ENCODE measurements around the gene PCED1A.

The PCED1A gene

GRCh38 chr20:2806351-2806701 is 34.1 kb downstream of the PCED1A start:
- Histone ChIP-seq H3K4me1 (ENCODE audit: control insufficient read depth in 2 of 2, insufficient read depth in 2 of 2, low read length in 2 of 2) (peaks cover 0 to 3% of the 10 kb centered on the region in 2 donors), H3K27ac (ENCODE audit: low read depth in 2 of 2, low read length in 2 of 2) (no peak overlapping the region), H3K36me3 (ENCODE audit: control insufficient read depth in 2 of 2, insufficient read depth in 2 of 2, low read length in 2 of 2) (no peaks in the 10 kb centered on the region), H3K9ac (ENCODE audit: low read depth in 1 of 2, low read length in 2 of 2) (no peak overlapping the region), H3K9me3 (ENCODE audit: control insufficient read depth in 2 of 2, low read length in 2 of 2) (no peaks in the 10 kb centered on the region), H3K27me3 (ENCODE audit: control insufficient read depth in 2 of 2, insufficient read depth in 2 of 2, low read length in 2 of 2) (peaks cover 10 to 14% of the 10 kb centered on the region in 2 donors), H3K4me3 (ENCODE audit: low read length in 2 of 2) (no peak overlapping the region)

DNA sequence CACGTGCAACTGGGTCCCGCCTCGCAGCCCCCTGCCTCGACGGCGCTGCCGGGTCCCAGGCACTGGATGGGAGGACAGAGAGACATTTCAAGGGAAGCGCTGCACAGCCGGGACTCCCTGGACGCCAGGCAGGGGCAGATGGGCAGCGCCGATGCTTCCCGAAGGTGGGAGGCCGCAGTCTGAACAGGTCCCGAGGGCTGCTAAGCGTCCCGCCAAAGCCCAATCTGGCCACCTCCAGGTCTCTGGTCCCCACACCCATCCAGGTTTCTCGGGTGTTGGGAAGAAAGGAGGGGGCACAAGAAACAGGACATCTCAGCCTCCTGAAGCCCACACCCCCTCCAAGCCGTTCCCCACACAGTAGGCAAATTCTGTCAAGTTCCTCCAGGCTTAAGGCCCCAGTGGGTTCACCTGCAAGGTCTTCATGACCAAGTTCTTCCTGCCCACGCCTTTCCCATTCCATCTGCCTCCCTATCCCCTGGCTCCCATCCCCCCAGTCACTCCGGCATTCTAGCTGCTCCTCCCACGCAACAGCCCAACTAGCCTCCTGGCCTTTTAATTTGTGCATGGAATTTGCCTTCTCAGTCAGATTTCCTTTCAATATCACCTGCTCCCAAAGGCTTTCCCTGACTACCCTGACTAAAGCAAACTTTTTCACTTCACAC is 34.6 kb downstream of the PCED1A start:
- no peak overlapping the region for H3K27ac ChIP-seq (ENCODE audit: low read depth in 2 of 2, low read length in 2 of 2)
- no peak overlapping the region for H3K4me3 ChIP-seq (ENCODE audit: low read length in 2 of 2)
- peaks cover 0 to 3% of the 10 kb centered on the region in 2 donors for H3K4me1 ChIP-seq (ENCODE audit: control insufficient read depth in 2 of 2, insufficient read depth in 2 of 2, low read length in 2 of 2)
- H3K9ac ChIP-seq (ENCODE audit: low read depth in 1 of 2, low read length in 2 of 2) = no peak overlapping the region
- peaks cover 15 to 17% of the 10 kb centered on the region in 2 donors for H3K27me3 ChIP-seq (ENCODE audit: control insufficient read depth in 2 of 2, insufficient read depth in 2 of 2, low read length in 2 of 2)
- no peaks in the 10 kb centered on the region for H3K36me3 ChIP-seq (ENCODE audit: control insufficient read depth in 2 of 2, insufficient read depth in 2 of 2, low read length in 2 of 2)
- H3K9me3 ChIP-seq (ENCODE audit: control insufficient read depth in 2 of 2, low read length in 2 of 2) = no peaks in the 10 kb centered on the region

DNA sequence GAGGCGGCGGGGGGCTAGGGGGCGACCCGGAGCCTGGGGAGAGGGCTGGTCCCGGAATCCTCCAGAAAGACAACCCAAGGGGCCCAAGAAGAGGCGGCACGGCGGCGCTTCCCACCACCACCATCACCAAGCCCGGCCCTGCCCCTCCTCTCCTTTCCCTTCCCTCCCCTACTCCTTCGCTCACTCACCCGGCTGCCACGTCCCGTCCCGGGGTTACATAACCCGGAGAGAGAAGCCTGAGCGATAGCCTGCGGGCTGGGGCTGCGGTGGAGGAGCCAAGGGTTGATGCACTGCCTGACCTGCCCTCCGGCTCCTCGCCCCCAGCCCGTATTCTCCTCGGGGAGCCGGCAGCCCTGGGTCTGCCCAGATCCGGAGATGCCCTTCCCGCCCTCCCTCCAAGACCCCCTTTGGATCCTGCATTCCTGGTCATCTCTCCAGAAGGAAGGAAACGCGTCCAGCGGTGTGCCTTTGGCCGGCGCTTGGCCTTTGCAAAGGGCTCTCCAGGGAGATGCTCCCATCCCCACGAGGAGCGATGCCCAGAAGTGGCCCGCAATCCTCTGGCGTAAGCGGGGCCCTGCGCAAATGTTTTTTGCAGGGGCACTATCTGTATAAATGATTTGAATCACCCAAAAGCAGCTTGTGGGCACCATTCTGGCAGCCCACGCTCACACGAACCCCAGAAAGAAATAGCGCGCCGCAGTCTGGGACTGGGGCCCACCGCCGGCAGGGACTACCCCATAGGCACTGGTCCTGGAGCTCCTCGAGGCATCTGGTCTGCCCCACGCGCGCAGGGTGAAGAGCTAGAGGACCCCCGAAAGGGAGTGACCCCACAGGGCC is 35.4 kb downstream of the PCED1A start:
- H3K27me3 ChIP-seq (ENCODE audit: control insufficient read depth in 2 of 2, insufficient read depth in 2 of 2, low read length in 2 of 2) = peaks cover 17 to 23% of the 10 kb centered on the region in 2 donors
- H3K36me3 ChIP-seq (ENCODE audit: control insufficient read depth in 2 of 2, insufficient read depth in 2 of 2, low read length in 2 of 2) = no peaks in the 10 kb centered on the region
- no peak overlapping the region for H3K9ac ChIP-seq (ENCODE audit: low read depth in 1 of 2, low read length in 2 of 2)
- no peak overlapping the region for H3K27ac ChIP-seq (ENCODE audit: low read depth in 2 of 2, low read length in 2 of 2)
- H3K4me1 ChIP-seq (ENCODE audit: control insufficient read depth in 2 of 2, insufficient read depth in 2 of 2, low read length in 2 of 2) = peaks cover 0 to 5% of the 10 kb centered on the region in 2 donors
- no peaks in the 10 kb centered on the region for H3K9me3 ChIP-seq (ENCODE audit: control insufficient read depth in 2 of 2, low read length in 2 of 2)
- H3K4me3 ChIP-seq (ENCODE audit: low read length in 2 of 2) = no peak overlapping the region

DNA sequence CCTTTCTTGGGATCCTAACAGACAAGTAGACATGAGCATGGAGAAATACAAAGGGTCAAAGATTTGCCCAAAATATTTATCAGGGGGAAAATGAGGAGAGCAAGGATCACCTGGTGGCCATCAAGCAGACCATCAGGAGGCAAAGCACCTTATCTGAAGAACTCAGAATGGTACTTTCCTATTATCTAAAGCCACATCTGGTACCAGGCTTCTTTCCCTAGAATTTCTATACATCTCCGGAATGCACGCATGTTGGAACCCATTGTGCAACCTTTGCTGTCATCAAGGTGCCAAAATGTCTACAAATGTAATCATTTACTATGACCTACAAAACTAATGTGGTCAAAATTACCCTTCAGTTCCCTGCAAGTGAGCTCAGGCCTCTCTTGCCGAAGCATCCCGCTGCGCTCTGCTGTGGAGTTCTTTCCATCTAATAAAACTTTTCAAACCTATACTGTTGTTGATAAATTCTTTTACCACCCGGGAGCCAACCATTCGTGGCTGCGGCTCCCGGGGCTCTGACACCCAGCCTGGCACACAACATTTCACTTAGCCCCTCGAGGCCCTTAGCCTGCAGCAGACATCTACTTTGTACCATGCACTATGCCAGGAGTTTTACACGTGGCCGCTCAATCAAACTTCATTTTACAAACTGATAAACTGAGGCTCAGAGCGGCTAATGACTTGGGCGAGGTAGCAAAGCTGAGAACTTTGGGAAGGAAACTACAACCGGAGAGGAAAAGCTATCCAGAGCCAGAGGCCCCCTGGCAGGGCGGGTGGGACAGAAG is 36.2 kb downstream of the PCED1A start:
- Histone ChIP-seq H3K36me3 (ENCODE audit: control insufficient read depth in 2 of 2, insufficient read depth in 2 of 2, low read length in 2 of 2) (no peaks in the 10 kb centered on the region), H3K27me3 (ENCODE audit: control insufficient read depth in 2 of 2, insufficient read depth in 2 of 2, low read length in 2 of 2) (peaks cover 21 to 31% of the 10 kb centered on the region in 2 donors), H3K9ac (ENCODE audit: low read depth in 1 of 2, low read length in 2 of 2) (no peak overlapping the region), H3K4me3 (ENCODE audit: low read length in 2 of 2) (no peak overlapping the region), H3K4me1 (ENCODE audit: control insufficient read depth in 2 of 2, insufficient read depth in 2 of 2, low read length in 2 of 2) (peaks cover 0 to 9% of the 10 kb centered on the region in 2 donors), H3K27ac (ENCODE audit: low read depth in 2 of 2, low read length in 2 of 2) (no peak overlapping the region), H3K9me3 (ENCODE audit: control insufficient read depth in 2 of 2, low read length in 2 of 2) (no peaks in the 10 kb centered on the region)

DNA sequence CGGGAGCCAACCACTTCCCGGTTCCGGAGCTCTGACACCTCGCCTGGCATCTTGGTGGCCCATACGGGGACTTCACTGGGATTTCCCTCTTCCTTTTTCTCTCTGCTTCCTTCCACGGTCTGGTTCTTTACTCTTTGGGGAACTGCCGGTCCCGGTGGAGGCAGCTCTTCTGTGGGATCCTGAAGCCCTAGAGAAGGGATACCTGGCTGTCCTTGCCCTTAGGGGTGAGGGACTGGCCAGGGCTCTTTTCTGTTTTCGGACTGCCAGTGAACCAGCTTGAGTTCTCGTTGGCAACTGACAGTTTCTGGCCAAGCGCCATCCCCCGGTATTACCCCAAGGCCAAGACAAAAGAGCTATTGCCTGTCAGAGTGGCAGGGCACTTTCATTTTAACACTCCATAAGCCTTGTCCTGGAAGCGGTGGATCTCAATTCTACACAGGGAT is 39.1 kb downstream of the PCED1A start:
- H3K4me3 ChIP-seq (ENCODE audit: low read length in 2 of 2) = no peak overlapping the region
- H3K27me3 ChIP-seq (ENCODE audit: control insufficient read depth in 2 of 2, insufficient read depth in 2 of 2, low read length in 2 of 2) = peaks cover 17 to 38% of the 10 kb centered on the region in 2 donors
- no peaks in the 10 kb centered on the region for H3K9me3 ChIP-seq (ENCODE audit: control insufficient read depth in 2 of 2, low read length in 2 of 2)
- H3K4me1 ChIP-seq (ENCODE audit: control insufficient read depth in 2 of 2, insufficient read depth in 2 of 2, low read length in 2 of 2) = peaks cover 0 to 9% of the 10 kb centered on the region in 2 donors
- no peak overlapping the region for H3K27ac ChIP-seq (ENCODE audit: low read depth in 2 of 2, low read length in 2 of 2)
- no peak overlapping the region for H3K9ac ChIP-seq (ENCODE audit: low read depth in 1 of 2, low read length in 2 of 2)
- no peaks in the 10 kb centered on the region for H3K36me3 ChIP-seq (ENCODE audit: control insufficient read depth in 2 of 2, insufficient read depth in 2 of 2, low read length in 2 of 2)

- H3K9ac ChIP-seq (ENCODE audit: low read depth in 1 of 2, low read length in 2 of 2) = no peak within 1 kb of the TSS
- H3K27ac ChIP-seq (ENCODE audit: low read depth in 2 of 2, low read length in 2 of 2) = no peak within 1 kb of the TSS
- H3K27me3 ChIP-seq (ENCODE audit: control insufficient read depth in 2 of 2, insufficient read depth in 2 of 2, low read length in 2 of 2) = peaks cover 17 to 34% of the 10 kb centered on the region in 2 donors
These were observed 39.8 kb downstream of the PCED1A start, which contains the start of gene CPXM1 for GRCh38 chr20:2800521-2801285. Gene CPXM1, minus strand, starts transcription at chr20:2800627. Its CDS starts 55 bp downstream, at chr20:2800572.

GRCh38 chr20:2799688-2800520 is 40.6 kb downstream of the PCED1A start:
- H3K27me3 ChIP-seq (ENCODE audit: control insufficient read depth in 2 of 2, insufficient read depth in 2 of 2, low read length in 2 of 2) = peaks cover 18 to 33% of the 10 kb centered on the region in 2 donors
- H3K4me1 ChIP-seq (ENCODE audit: control insufficient read depth in 2 of 2, insufficient read depth in 2 of 2, low read length in 2 of 2) = peaks cover 0 to 5% of the 10 kb centered on the region in 2 donors
- H3K9me3 ChIP-seq (ENCODE audit: control insufficient read depth in 2 of 2, low read length in 2 of 2) = no peaks in the 10 kb centered on the region
- H3K9ac ChIP-seq (ENCODE audit: low read depth in 1 of 2, low read length in 2 of 2) = no peak overlapping the region
- H3K36me3 ChIP-seq (ENCODE audit: control insufficient read depth in 2 of 2, insufficient read depth in 2 of 2, low read length in 2 of 2) = no peaks in the 10 kb centered on the region
- H3K27ac ChIP-seq (ENCODE audit: low read depth in 2 of 2, low read length in 2 of 2) = no peak overlapping the region
- peak overlapping the region; percentile 57 to 66 for H3K4me3 ChIP-seq (ENCODE audit: low read length in 2 of 2)

More at GRCh38 chr20:2800521-2801285, 39.8 kb downstream of the PCED1A start, which contains the start of gene CPXM1:
- no peaks in the 10 kb centered on the region for H3K9me3 ChIP-seq (ENCODE audit: control insufficient read depth in 2 of 2, low read length in 2 of 2)
- H3K4me3 ChIP-seq (ENCODE audit: low read length in 2 of 2) = peak within 1 kb of the TSS; percentile 57 to 66
- H3K4me1 ChIP-seq (ENCODE audit: control insufficient read depth in 2 of 2, insufficient read depth in 2 of 2, low read length in 2 of 2) = peaks cover 0 to 5% of the 10 kb centered on the region in 2 donors
- H3K36me3 ChIP-seq (ENCODE audit: control insufficient read depth in 2 of 2, insufficient read depth in 2 of 2, low read length in 2 of 2) = no peaks in the 10 kb centered on the region

DNA sequence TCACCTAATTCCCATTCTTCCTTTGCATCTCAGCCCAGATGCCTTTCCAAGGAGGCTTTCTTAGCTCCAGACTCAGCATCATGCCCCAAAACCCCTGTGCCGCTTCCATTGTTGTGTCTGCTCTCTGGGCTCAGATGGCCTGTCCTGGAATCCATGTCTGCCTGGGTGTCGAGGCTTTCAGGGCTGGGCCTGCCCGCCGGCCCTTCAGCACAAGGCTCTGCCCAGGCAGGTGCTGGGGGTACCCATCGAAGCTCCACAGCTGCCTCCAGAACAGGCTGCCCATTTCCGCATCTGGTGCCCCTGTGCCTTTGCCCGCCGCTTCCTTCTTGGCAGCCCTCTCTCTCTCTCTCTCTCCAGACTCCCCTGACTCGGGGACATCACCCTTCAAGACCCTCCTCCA is 41.2 kb downstream of the PCED1A start:
- Histone ChIP-seq H3K27ac (ENCODE audit: low read depth in 2 of 2, low read length in 2 of 2) (no peak overlapping the region), H3K4me1 (ENCODE audit: control insufficient read depth in 2 of 2, insufficient read depth in 2 of 2, low read length in 2 of 2) (peaks cover 0 to 5% of the 10 kb centered on the region in 2 donors), H3K36me3 (ENCODE audit: control insufficient read depth in 2 of 2, insufficient read depth in 2 of 2, low read length in 2 of 2) (no peaks in the 10 kb centered on the region), H3K27me3 (ENCODE audit: control insufficient read depth in 2 of 2, insufficient read depth in 2 of 2, low read length in 2 of 2) (peaks cover 18 to 36% of the 10 kb centered on the region in 2 donors), H3K9me3 (ENCODE audit: control insufficient read depth in 2 of 2, low read length in 2 of 2) (no peaks in the 10 kb centered on the region), H3K9ac (ENCODE audit: low read depth in 1 of 2, low read length in 2 of 2) (no peak overlapping the region), H3K4me3 (ENCODE audit: low read length in 2 of 2) (peak overlapping the region in 1 of 2 donors; percentile 66)

DNA sequence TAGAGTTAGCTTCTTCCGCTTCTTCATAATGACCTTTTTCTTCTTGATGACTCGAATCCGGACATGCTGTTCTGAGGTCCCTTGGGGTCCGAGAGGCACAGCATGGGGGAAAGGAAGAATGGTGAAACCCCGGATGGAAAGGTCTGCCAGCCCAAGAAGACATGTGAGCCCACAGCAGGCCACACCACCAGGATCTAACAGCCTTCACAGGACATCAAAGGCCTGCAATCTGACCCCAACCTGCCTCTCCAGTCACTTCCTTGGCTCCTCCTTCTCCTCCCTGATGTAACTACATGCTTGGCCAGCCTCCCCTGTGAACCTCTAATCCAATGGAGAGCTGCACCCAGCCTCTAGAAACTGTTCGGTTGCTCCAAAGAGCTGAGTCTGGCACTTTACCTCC is 41.6 kb downstream of the PCED1A start:
- H3K4me3 ChIP-seq (ENCODE audit: low read length in 2 of 2) = no peak overlapping the region
- H3K9me3 ChIP-seq (ENCODE audit: control insufficient read depth in 2 of 2, low read length in 2 of 2) = no peaks in the 10 kb centered on the region
- no peak overlapping the region for H3K9ac ChIP-seq (ENCODE audit: low read depth in 1 of 2, low read length in 2 of 2)
- no peaks in the 10 kb centered on the region for H3K36me3 ChIP-seq (ENCODE audit: control insufficient read depth in 2 of 2, insufficient read depth in 2 of 2, low read length in 2 of 2)
- H3K27ac ChIP-seq (ENCODE audit: low read depth in 2 of 2, low read length in 2 of 2) = no peak overlapping the region
- peaks cover 0 to 5% of the 10 kb centered on the region in 2 donors for H3K4me1 ChIP-seq (ENCODE audit: control insufficient read depth in 2 of 2, insufficient read depth in 2 of 2, low read length in 2 of 2)
- H3K27me3 ChIP-seq (ENCODE audit: control insufficient read depth in 2 of 2, insufficient read depth in 2 of 2, low read length in 2 of 2) = peaks cover 18 to 36% of the 10 kb centered on the region in 2 donors

Data from mucosa of rectum (tissue), 2 donors.